SK-N-SH (cell line): ENCODE measurements around the gene POLG2. TPM values are rescaled to one million over a fixed set of nuclear protein-coding genes. Genes with fewer than 3 reads are reported as not detected.

Experiments used
- CTCF ChIA-PET: fragments of 300-600, 350-600 bp; formaldehyde crosslinking; extraction: SDS; loops from one replicate; lab custom pipeline; 2021; lab: Yijun Ruan, JAX
- POLR2A ChIA-PET: fragments of 350-600 bp; sonication (Branson Sonifier 250); formaldehyde crosslinking; extraction: SDS; loops from one replicate; lab custom pipeline; 2020; ENCODE audit warnings: antibody characterized with exemption, inconsistent platforms; lab: Yijun Ruan, JAX
- DNase-seq: peaks from one replicate; pipeline ENCODE4 v3.0.0; 2012
- H2AFZ ChIP-seq: fragments of 200-600 bp; sonication (generic); 2 replicates; pipeline ENCODE4 v1.8.1; 2016; ENCODE audit warnings: antibody characterized with exemption, mild to moderate bottlenecking, low read depth
- H3F3A ChIP-seq: fragments of 200-600 bp; sonication (generic); replicated peaks from 2 replicates; pipeline ENCODE3; 2016; ENCODE audit warnings: antibody characterized with exemption, mild to moderate bottlenecking; ENCODE audit not compliant: insufficient read depth
- H3K27ac ChIP-seq, 2 experiments: fragments of 200-500 bp in 1 of 2; fragments of 200-600 bp in 1 of 2; sonication (Bioruptor generic) in 1 of 2; sonication (generic), shearing (Covaris generic) in 1 of 2; 2 replicates each; pipeline versions ENCODE4 v1.5.1 to v1.6.1; 2014 to 2016; ENCODE audit warnings: low read depth in 2 of 2, inconsistent platforms in 1 of 2, low read length in 1 of 2, mild to moderate bottlenecking in 1 of 2, mixed read lengths in 1 of 2
- H3K27me3 ChIP-seq: fragments of 200-600 bp; sonication (generic), shearing (Covaris generic); 2 replicates; pipeline ENCODE4 v1.6.1; 2016; ENCODE audit warnings: mixed run types; ENCODE audit not compliant: insufficient read depth
- H3K36me3 ChIP-seq, 2 experiments: fragments of 200-500 bp in 1 of 2; fragments of 200-600 bp in 1 of 2; sonication (Bioruptor generic) in 1 of 2; sonication (generic) in 1 of 2; replicated peaks in 1 of 2; 2 replicates each; pipeline versions ENCODE3 to v1.5.1; 2014 to 2016; ENCODE audit warnings: low read length in 1 of 2, mild to moderate bottlenecking in 1 of 2; ENCODE audit not compliant: insufficient read depth in 2 of 2, control insufficient read depth in 1 of 2
- H3K4me1 ChIP-seq, 2 experiments: fragments of 200-500 bp in 1 of 2; fragments of 200-600 bp in 1 of 2; sonication (Bioruptor generic) in 1 of 2; sonication (generic), shearing (Covaris generic) in 1 of 2; 2 replicates each; pipeline versions ENCODE4 v1.5.1 to v1.6.1; 2014 to 2016; ENCODE audit warnings: low read depth in 1 of 2, low read length in 1 of 2, mixed run types in 1 of 2; ENCODE audit not compliant: insufficient read depth in 2 of 2, control insufficient read depth in 1 of 2
- H3K4me2 ChIP-seq: fragments of 200-600 bp; sonication (generic), shearing (Covaris generic); 2 replicates; pipeline ENCODE4 v1.6.1; 2017; ENCODE audit warnings: mixed run types
- H3K4me3 ChIP-seq, 2 experiments: fragments of 200-500 bp in 1 of 2; fragments of 200-600 bp in 1 of 2; sonication (Bioruptor generic) in 1 of 2; sonication (generic), shearing (Covaris generic) in 1 of 2; 2 replicates each; pipeline versions ENCODE4 v1.5.1 to v1.8.1; 2014 to 2016; ENCODE audit warnings: low read depth in 2 of 2, inconsistent platforms in 1 of 2, low read length in 1 of 2, mild to moderate bottlenecking in 1 of 2, mixed read lengths in 1 of 2, moderate library complexity in 1 of 2
- H3K79me2 ChIP-seq: fragments of 200-600 bp; sonication (generic); 2 replicates; pipeline ENCODE4 v1.8.1; 2017; ENCODE audit warnings: mild to moderate bottlenecking; ENCODE audit not compliant: insufficient read depth
- H3K9ac ChIP-seq: fragments of 200-600 bp; sonication (generic); 2 replicates; pipeline ENCODE4 v1.6.1; 2017; ENCODE audit warnings: mixed run types
- H3K9me2 ChIP-seq: fragments of 200-600 bp; sonication (generic); 2 replicates; pipeline ENCODE4 v1.6.1; 2017; ENCODE audit warnings: mixed run types
- H3K9me3 ChIP-seq: fragments of 200-600 bp; sonication (generic); 2 replicates; pipeline ENCODE4 v1.6.1; 2017; ENCODE audit warnings: mixed run types, mild to moderate bottlenecking, moderate library complexity
- H4K20me1 ChIP-seq: fragments of 200-600 bp; sonication (generic); 2 replicates; pipeline ENCODE4 v1.6.1; 2017; ENCODE audit warnings: mild to moderate bottlenecking, mixed run types; ENCODE audit not compliant: insufficient read depth
- CHD2 ChIP-seq: fragments of 150-350 bp; IDR thresholded peaks from 2 replicates; pipeline ENCODE4 v1.6.1; 2018; ENCODE audit warnings: low read length; ENCODE audit not compliant: partially characterized antibody
- ELF1 ChIP-seq: IDR thresholded peaks from 2 replicates; pipeline ENCODE4 v1.4.0; 2012
- FOSL2 ChIP-seq: IDR thresholded peaks from 2 replicates; pipeline ENCODE4 v1.4.0; 2012; ENCODE audit warnings: low read depth, mild to moderate bottlenecking, moderate library complexity, borderline replicate concordance
- MXI1 ChIP-seq: IDR thresholded peaks from 2 replicates; pipeline ENCODE4 v1.6.1; 2012; ENCODE audit warnings: mild to moderate bottlenecking, low read depth, low read length, improper control_type of control experiment
- NRF1 ChIP-seq: IDR thresholded peaks from 2 replicates; pipeline ENCODE4 v1.6.1; 2012; ENCODE audit warnings: low read depth, mild to moderate bottlenecking, low read length
- POLR2AphosphoS5 ChIP-seq: IDR thresholded peaks from 2 replicates; pipeline ENCODE4 v1.6.1; 2012; ENCODE audit warnings: low read depth, low read length
- TCF12 ChIP-seq: IDR thresholded peaks from 2 replicates; pipeline ENCODE4 v1.4.0; 2012
- WGBS: methylation state at CpG from one replicate; pipeline ENCODE4 v1.1.6; 2017; ENCODE audit warnings: low lambda C conversion rate; 5-methylcytosine and 5-hydroxymethylcytosine counted together
- polyA plus RNA-seq, 3 experiments: library from polyadenylated mRNA; depleted of rRNA; stranded (reverse); fragments of >200 nt; gene quantifications; 2 replicates each; pipeline ENCODE4 v1.2.3, GENCODE V29; 2012
- TF ChIP-seq, protein P1 (sequence below): IDR thresholded peaks from 2 replicates; pipeline ENCODE4; 2012
- TF ChIP-seq, protein P2 (sequence below): fragments of 150-350 bp; IDR thresholded peaks from 2 replicates; pipeline ENCODE4 v1.6.1; 2017; ENCODE audit warnings: antibody characterized with exemption, low read length, low read depth, borderline replicate concordance
- TF ChIP-seq, protein P3 (sequence below): fragments of 200-600 bp; sonication (generic); IDR thresholded peaks from 2 replicates; pipeline ENCODE4 v1.6.1; 2017; ENCODE audit warnings: antibody characterized with exemption, mild to moderate bottlenecking, moderate library complexity
- TF ChIP-seq, protein P4 (sequence below): IDR thresholded peaks from 2 replicates; pipeline ENCODE4 v1.4.0; 2012; ENCODE audit warnings: low read depth, borderline replicate concordance

POLG2 gene
- polyA plus RNA-seq, 1 of the 3 experiments (the other 2 are of a cell fraction) = 18.0 TPM

DNA sequence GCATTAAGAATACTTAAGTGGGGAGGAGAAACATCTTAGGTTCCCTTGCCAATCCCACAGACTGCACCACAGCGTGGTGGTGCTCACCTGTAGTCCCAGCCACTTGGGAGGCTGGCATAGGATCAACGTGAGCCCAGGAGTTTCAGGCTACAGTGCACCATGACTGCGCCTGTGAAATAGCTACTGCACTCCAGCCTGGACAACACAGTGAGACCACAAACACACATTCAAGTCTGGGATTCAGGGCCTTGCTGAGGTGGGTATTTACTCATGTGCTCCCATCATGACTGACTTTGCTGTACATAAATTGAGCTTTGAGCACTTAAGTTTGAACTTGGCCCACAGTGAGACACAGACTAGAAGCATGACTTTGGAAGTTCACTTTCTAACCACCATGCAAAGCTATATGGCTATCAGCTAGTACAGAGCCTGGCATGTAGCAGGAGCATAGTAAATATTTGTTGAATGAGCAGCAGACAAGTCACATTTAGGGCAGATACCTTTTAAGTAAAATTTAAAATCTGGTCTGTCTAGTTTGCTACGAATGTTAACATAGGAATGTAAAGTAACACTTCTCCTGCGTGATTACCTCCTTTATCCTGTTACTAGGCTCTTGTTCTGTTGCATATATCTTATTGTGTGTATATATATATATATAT lies 43.4 kb upstream of the POLG2 start (continued):
- TF ChIP-seq, protein P1, sequence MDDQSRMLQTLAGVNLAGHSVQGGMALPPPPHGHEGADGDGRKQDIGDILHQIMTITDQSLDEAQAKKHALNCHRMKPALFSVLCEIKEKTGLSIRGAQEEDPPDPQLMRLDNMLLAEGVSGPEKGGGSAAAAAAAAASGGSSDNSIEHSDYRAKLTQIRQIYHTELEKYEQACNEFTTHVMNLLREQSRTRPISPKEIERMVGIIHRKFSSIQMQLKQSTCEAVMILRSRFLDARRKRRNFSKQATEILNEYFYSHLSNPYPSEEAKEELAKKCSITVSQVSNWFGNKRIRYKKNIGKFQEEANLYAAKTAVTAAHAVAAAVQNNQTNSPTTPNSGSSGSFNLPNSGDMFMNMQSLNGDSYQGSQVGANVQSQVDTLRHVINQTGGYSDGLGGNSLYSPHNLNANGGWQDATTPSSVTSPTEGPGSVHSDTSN = no peak
- TF ChIP-seq, protein P2, sequence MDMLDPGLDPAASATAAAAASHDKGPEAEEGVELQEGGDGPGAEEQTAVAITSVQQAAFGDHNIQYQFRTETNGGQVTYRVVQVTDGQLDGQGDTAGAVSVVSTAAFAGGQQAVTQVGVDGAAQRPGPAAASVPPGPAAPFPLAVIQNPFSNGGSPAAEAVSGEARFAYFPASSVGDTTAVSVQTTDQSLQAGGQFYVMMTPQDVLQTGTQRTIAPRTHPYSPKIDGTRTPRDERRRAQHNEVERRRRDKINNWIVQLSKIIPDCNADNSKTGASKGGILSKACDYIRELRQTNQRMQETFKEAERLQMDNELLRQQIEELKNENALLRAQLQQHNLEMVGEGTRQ = no peak
- TF ChIP-seq FOSL2 = no peak
- TF ChIP-seq NRF1 = no peak
- TF ChIP-seq MXI1 = no peak
- TF ChIP-seq CHD2 = no peak
- TF ChIP-seq TCF12 = no peak

DNA sequence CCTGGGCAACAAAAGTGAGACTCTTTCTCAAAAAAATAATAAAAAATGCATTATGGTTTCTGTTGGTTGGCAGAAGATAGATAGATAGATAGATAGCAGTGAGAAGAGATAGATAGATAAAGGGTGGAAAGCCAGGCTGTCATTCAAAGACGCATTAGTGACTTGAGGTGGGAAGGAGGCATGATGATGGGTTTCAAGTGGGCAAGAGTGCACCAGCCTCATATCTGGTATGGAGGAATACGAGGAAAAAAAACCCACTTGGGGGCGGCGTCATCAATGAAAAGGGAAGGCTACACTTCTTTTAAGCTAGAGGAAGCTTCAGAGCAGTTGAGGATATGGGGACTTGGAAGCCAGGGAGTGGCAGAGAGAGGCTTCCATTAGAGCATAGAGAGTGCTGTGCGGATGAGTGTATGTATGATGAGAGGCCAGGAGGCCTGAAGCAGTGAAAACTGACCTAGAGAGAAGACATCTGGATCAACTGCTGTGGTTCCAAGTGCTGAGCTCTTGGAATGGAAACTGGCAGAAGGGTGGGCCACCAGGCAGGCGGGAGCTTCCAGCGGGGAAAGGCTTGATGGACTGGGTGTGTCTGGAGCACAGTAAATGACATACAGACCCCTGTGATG lies 41.8 kb upstream of the POLG2 start:
- Histone ChIP-seq H3K4me1 (no peaks in the 10 kb centered on the region), H4K20me1 (no peaks in the 10 kb centered on the region; the same call in 1 of the 2 replicates), H3K79me2 (peaks cover 16% of the 10 kb centered on the region; the same call in 1 of the 2 replicates), H3K4me2 (no peak overlapping the region), H2AFZ (no peak overlapping the region), H3K4me3 (no peak overlapping the region), H3F3A (peaks cover 92% of the 10 kb centered on the region), H3K36me3 (peaks cover 73 to 85% of the 10 kb centered on the region in 2 experiments), H3K27ac (peak overlapping the region in 1 of 2 experiments; percentile 12; a peak in 2 of 4 replicates), H3K9me2 (no peaks in the 10 kb centered on the region), H3K9me3 (no peaks in the 10 kb centered on the region), H3K27me3 (no peaks in the 10 kb centered on the region), H3K9ac (no peak overlapping the region)
- 97% methylated on average over 7 of the region's 7 CpGs for whole genome bisulfite sequencing
- no peak for DNase-seq
- ChIA-PET CTCF (interaction anchor here (0.5 to 3.7 kb wide), 10 partner anchors 9 to 704 kb away, joined by 3 to 13 read pairs (median 4); no protein-coding TSS in a partner anchor), POLR2A (interaction anchor here (0.6 to 1.6 kb wide), 3 partner anchors 9 to 102 kb away, joined by 3 to 5 read pairs (median 3); no protein-coding TSS in a partner anchor)
- TF ChIP-seq POLR2AphosphoS5 = 0 out of 2 replicates have a peak, but pooled peaks have one; percentile 13
- TF ChIP-seq, protein P3, sequence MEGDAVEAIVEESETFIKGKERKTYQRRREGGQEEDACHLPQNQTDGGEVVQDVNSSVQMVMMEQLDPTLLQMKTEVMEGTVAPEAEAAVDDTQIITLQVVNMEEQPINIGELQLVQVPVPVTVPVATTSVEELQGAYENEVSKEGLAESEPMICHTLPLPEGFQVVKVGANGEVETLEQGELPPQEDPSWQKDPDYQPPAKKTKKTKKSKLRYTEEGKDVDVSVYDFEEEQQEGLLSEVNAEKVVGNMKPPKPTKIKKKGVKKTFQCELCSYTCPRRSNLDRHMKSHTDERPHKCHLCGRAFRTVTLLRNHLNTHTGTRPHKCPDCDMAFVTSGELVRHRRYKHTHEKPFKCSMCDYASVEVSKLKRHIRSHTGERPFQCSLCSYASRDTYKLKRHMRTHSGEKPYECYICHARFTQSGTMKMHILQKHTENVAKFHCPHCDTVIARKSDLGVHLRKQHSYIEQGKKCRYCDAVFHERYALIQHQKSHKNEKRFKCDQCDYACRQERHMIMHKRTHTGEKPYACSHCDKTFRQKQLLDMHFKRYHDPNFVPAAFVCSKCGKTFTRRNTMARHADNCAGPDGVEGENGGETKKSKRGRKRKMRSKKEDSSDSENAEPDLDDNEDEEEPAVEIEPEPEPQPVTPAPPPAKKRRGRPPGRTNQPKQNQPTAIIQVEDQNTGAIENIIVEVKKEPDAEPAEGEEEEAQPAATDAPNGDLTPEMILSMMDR = no peak
- no peak for TF ChIP-seq NRF1
- no peak for TF ChIP-seq ELF1
- TF ChIP-seq, protein P4, sequence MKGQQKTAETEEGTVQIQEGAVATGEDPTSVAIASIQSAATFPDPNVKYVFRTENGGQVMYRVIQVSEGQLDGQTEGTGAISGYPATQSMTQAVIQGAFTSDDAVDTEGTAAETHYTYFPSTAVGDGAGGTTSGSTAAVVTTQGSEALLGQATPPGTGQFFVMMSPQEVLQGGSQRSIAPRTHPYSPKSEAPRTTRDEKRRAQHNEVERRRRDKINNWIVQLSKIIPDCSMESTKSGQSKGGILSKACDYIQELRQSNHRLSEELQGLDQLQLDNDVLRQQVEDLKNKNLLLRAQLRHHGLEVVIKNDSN = no peak
